GM03348 (cell line): ENCODE results near the gene DUSP16.
"Not testable (repeated sequence)": the region's sequence is repeated elsewhere in the genome, so short reads cannot be mapped to it uniquely, and the experiment has no call there.

Source experiments
- DNase-seq: peaks from one replicate; pipeline ENCODE4 v3.0.0; 2012; ENCODE audit warnings: low spot score

The DUSP16 gene

DNA sequence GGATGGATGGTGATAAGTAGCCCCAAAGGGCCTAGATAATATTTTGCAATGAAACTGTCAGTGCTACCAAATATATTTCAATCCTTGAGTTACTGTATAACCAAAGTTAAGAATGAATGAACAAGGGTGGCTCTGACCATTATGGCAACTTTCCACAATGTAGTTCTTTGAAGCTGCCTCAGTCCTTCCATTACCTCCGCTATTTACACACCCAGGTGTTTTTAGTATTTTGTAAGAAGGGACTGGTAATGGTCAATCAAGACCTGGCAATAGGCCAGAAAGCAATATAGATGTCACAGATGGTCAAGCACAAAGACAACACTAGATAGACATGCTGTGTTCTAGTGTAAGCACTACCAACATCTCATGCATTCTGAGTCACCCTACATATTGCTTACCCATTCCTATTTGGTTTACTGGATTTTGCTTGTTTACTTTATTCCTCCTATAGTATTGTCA, 16.3 kb downstream of the DUSP16 start:
- DNase-seq: no peak

GRCh38 chr12:12543959-12544358, 18.7 kb downstream of the DUSP16 start:
- DNase-seq: no peak

- no peak for DNase-seq
Observed at GRCh38 chr12:12542964-12543363, 19.7 kb downstream of the DUSP16 start.

DNA sequence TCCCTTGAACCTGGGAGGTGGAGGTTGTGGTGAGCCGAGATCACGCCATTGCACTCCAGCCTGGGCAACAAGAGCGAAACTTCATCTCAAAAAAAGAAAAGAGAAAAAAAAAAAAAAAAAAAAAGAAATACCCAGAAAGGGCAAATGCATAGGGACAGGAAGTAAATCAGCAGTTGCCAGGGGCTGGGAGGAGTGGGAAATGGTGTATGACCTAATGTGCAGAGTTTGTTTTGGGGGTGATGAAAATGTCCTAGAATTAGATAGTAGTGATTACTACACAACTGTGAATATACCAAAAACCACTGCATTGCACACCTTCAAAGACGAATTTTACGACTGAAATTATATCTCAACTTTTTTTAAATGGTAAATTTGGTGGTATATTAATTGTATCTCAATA, 20.4 kb downstream of the DUSP16 start:
- DNase-seq: no peak

GRCh38 chr12:12541782-12542181, 20.9 kb downstream of the DUSP16 start:
- DNase-seq: no peak

- no peak for DNase-seq
Observed at GRCh38 chr12:12540261-12541013, 22.2 kb downstream of the DUSP16 start.

GRCh38 chr12:12539028-12539810, 23.4 kb downstream of the DUSP16 start:
- no peak for DNase-seq

DNA sequence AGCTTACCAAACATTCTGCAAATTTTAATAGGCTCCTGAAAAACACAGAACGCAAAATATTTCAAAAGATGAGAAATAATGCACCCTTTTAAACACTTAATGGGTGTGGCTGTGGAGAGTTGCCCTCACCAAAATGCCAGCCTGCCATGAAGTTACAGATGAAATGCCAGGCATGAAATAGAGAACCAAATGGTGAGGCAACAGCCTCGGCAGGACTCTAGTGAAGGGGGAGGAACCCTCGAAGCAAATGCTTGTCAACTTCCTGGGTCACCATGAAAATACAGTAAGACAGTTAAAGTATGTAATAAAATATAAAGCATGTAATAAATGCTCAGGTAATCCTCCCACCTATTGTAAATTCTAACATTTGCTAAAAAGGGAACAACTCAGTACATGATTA, 24.1 kb downstream of the DUSP16 start:
- no peak for DNase-seq

DNA sequence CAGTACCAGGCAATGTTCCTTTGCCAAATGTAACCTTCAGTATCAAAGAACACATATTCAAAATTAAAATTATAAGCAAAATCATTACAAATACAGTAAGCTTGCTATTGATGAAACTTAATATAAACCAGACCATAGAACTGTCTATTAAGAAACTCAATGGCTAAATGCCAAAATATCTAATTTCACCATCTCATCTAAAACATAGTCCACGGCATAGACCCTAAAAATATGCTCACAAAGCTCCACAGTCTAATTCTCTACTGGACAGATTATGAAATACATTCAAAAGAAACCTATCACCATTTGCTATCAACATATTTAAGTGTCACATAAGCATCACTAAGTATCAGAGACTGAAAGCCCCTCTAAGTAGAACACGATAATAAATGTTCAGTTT, 25.2 kb downstream of the DUSP16 start:
- DNase-seq: no peak

- no peak for DNase-seq
Observed at GRCh38 chr12:12534975-12535374, 27.7 kb downstream of the DUSP16 start.

DNA sequence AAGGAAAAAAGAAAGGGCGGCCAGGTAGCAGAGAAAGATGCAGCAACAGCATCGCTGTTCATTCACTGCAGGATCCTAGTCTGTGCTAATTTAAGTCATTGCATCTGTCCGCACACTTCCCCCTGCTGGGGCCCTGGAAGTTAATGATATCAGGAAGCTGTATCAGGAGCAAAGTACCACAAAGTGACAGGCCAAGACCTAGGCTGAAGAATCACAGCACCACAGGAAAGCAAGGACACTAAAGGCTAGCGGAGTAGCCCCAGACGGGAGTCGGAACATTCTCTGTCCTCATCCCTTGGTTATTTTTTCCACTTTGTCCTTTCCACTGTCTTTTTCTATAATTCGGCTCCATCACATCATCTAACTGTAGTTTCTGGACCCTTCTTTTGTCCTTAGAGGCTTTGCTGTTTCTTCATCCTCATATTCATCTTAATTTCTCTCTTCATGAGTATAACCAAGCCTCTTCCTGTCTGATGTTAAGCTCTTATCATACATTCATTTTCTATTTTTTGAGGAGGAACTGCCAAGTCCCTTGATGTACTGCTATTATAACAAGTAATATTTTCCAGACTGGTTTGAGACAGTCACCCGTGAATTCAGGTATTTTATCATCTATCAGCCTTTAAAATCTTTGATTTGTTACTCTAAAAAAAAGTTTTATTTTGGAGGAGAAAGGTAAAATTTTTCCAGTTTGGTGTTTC, 28.3 kb downstream of the DUSP16 start:
- DNase-seq: no peak

DNA sequence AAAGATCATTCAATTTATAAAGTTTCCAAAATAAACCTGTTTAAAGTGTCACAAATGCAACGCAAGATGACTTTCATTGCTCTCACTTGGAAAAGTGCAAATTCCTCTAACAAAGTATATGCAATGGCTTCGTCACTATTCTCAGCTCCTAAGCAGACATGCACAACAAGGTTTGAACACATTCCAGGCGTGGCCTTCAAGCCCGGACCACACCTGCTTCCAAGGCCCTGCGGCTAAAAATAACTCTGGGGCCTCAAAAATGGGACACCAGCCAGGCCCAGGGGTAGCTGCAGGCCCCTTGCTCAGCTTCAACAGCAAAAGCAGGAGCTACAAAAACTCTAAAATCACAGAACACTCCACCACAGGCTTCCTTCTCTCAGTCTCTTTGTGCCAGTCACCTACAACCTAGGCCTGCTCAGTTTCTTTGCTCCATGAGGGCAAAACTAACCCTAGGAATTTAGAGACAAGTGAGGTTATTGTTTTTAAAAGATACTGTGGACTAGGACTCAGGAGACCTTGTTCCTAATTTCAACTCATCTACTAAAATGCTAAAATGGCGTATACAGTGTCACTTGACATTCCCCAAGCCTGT, 29.3 kb downstream of the DUSP16 start:
- DNase-seq: no peak

GRCh38 chr12:12531194-12531593, 31.5 kb downstream of the DUSP16 start:
- DNase-seq: no peak

DNA sequence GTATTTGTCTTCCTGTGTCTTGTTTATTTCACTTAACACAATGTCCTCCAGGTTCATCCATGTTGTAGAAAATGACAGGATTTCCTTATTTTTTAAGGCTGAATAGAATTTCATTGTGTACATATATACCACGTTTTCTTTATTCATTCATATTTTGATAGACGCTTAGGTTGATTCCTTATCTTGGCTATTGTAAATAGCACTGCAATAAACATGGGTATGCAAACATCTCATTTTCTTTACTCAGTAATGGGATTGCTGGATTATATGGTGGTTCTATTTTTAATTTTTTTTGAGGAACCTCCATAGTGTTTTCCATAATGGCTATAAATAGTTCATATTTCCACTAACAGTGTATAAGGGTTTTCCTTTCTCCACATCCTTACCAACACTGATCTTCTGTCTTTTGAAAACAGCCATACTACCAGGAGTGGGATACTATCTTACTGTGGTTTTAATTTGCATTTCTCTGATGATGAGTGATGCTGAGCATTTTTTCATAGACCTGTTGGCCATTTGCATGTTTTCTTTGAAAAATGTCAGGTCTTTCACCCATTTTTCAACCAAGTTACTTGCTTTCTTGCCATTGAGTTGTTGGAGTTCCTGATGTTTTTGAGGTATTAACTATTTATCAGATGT, 32.8 kb downstream of the DUSP16 start:
- DNase-seq: no peak

GRCh38 chr12:12528361-12529270, 34.0 kb downstream of the DUSP16 start:
- DNase-seq: no peak

DNA sequence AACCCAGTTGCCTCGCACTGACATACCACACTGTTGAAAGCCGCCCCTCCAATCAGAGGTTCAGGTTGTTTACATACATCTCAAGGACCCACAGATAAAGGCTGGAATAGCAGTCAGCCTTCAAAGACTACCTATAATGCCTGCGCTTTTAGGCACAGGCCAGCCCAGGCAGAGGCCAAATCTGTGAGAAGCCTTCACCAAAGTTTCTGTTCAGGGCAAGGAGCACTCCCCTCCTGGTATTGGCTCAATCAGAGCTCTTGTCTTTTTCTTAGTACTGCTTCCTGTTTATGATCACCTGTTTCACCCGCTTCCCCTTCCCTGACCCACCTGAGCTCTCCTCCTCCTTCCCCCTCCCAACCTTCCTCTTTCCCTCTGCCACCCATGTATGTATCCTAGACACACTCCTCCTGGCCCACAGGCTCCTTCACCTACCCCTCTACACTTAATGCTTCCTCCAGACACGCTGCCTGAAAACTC, 34.8 kb downstream of the DUSP16 start:
- DNase-seq: no peak

DNA sequence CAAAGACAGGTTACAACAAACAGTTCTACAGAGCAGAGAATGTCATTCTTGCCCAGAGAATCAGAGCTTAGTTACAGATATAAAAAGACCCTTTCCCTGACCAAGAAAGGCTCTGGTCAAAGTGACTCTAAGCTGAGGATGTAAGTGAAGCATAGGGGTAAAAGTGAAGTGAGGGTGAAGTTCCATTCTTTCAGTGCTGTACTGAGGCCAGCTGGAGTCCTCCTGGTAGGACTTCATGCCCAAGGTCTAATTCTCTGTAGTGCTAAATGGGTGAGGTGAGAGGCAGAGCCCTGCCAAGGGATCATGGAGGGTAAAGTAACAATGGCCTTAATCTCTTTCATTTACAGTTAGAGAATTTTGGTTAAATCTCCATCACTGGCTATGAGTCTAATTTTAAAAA, 38.5 kb downstream of the DUSP16 start:
- no peak for DNase-seq

DNA sequence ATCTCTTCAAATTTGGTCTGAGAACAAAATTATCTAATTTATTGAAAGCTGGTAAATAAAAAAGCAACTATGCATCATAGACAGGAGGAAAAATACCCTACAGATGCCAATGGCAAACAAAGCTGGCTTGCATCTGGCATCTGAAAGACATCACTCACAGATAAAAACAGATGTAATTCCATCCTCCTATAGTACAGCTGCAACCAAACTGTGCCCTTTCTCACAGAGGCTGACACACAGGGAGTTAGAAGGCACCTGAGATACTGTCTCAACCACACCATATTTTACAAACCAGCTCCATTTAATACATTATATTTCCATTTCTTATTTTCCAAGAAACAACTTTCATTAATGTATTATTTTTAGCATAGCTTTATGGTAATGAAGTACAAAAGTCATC, 39.4 kb downstream of the DUSP16 start:
- DNase-seq: no peak

- DNase-seq: not testable (repeated sequence)
Observed at GRCh38 chr12:12522657-12523056, 40.0 kb downstream of the DUSP16 start.

GRCh38 chr12:12521888-12522287, 40.8 kb downstream of the DUSP16 start:
- DNase-seq: no peak

DNA sequence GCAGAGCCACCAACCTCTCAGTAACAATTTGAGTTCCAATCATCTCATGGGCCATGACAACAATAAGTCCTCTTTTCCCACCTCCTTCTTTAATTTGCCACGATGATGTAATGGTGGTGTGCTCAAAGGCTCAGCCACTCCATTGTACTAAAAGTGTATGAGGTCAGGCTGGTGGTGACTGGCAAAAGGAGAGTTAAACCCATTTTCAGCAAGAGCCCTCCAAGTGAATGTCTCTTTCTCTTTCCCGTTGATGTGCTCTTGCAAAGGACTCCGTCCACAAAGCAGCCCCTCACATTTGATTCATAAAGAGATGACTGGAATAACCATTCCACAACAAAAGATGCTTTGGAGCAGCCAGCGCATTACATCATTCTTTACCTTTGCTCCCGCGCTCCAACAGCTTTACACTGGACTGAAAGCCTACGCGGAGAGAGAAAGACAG, 41.6 kb downstream of the DUSP16 start:
- no peak for DNase-seq
